Breast epithelium (tissue), 3 donors: ENCODE data around the gene PLPP2.

ENCODE experiments used
- CTCF ChIP-seq, 3 donors: fragments of 450-650 bp; IDR thresholded peaks; one replicate each; pipeline ENCODE4 v1.5.1; 2016 to 2017; ENCODE audit warnings: antibody characterized with exemption in 3 of 3, mild to moderate bottlenecking in 3 of 3, moderate library complexity in 3 of 3
- POLR2A ChIP-seq: fragments of 450-650 bp; IDR thresholded peaks from one replicate; pipeline ENCODE4 v1.6.1; 2016; ENCODE audit warnings: antibody characterized with exemption, mild to moderate bottlenecking, moderate library complexity

GRCh38 chr19:310781-311496 lies 19.7 kb upstream of the PLPP2 start:
- TF ChIP-seq POLR2A = no peak
- no peak for TF ChIP-seq CTCF (IDR thresholded peaks at IDR 0.05)
